ENCODE results near the gene EEA1.
"Not testable (repeated sequence)": the region's sequence is repeated elsewhere in the genome, so short reads cannot be mapped to it uniquely, and the experiment has no call there.

The EEA1 gene

DNA sequence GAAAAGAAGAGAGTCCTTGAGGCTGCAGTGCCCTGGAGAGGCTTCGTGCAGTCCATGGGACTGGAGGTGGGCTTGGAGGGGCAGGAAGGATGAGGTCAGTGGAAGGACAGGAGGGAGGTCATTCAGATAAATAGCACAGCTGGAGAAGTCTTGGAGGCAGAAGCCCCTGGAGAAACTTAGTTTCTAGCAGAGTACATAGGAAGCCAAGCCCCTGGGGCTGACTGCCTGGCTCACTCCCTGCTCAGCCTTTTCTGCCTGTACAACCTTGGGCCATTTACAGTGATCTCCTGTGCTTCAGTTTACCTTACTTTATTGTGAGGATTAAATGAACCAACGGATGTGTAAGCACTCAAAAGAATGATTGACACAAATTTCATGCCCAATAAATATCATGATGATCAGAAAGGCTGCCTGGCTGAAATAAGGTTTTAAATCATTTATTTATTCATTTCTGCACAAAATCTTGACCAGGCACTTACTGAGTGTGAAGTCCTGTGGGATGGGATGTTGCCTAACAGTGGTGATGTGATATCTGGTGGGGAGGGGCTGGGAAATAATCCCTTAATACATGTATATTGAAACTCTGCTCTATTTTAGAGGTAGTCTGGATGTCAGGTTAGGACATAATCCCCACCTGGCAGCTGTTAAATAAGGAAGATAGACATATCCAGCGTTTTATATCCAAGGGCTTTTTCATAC is 172.0 kb downstream of the EEA1 start:
- Histone ChIP-seq H3K9me3 (no peaks in the 10 kb centered on the region), H3K4me3 (ENCODE audit: low read depth, low read length) (no peak overlapping the region), H3K27me3 (no peaks in the 10 kb centered on the region; the same call in 1 of the 2 replicates), H3K36me3 (no peaks in the 10 kb centered on the region), H3K4me1 (no peaks in the 10 kb centered on the region)
- TF ChIP-seq CTCF (IDR thresholded peaks at IDR 0.05; ENCODE audit: low read depth, low read length): no peak
- DNase-seq: no peak

DNA sequence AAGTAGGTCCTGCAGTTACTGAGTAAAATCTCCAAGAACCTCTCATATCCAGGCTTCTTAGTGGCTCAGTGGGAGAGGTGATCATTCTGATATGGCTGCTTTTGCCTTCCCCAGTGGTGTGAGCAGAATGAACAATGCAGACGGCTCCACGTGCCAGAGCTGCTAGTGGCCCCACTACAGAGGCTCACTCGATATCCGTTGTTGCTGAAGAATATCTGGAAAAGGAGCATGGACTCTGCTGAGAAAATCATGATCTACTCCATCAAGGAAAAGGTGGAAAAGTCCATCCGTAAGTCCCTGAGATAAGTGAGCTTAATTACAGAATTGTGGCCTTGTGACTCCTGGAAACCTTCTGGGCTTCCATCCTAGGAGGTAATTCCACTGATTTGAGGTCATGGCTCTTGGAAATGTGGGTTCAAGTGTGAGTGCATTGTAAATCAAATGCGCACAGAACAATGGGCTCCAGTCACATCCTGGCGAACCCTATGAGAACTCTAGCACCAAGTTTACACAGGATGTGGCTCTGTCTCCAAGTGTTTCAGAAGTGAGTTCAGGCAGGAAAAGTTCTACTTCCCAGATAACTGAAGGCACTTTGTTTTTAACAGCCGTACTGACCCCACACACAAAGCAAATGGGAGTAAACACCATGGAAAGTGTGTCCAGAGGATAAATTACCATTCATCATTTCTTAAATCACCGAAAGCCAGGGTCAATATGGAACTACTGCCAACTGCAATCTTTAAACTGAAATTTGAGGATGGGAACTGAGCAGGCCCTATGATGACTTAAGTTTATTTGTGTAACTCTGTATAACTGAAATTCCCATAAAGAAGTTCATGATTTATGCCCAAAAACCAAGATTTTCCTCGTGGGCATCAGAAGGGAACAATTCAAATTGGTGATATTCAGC is 174.9 kb downstream of the EEA1 start:
- no peak for DNase-seq
- no peak for TF ChIP-seq CTCF (IDR thresholded peaks at IDR 0.05; ENCODE audit: low read depth, low read length)
- Histone ChIP-seq H3K4me1 (no peaks in the 10 kb centered on the region), H3K27me3 (no peaks in the 10 kb centered on the region; the same call in 1 of the 2 replicates), H3K9me3 (no peaks in the 10 kb centered on the region), H3K36me3 (no peaks in the 10 kb centered on the region), H3K4me3 (ENCODE audit: low read depth, low read length) (no peak overlapping the region)

DNA sequence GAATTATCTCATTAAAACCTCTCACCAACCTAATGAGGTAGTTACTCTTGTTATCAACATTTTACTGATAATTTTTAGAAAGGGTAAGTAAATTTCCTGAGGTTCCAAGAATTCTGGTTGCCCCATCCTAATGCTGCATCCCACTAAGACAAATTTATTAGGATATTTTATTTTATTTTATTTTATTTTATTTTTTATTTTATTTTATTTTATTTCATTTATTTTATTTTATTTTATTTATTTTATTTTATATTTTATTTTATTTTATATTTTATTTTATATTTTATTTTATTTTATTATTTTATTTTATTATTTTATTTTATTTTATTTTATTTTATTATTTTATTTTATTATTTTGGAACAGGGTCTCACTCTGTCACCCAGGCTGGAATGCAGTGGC is 179.4 kb downstream of the EEA1 start:
- not testable (repeated sequence) for H3K9me3 ChIP-seq; H3K4me1 ChIP-seq; H3K36me3 ChIP-seq; H3K27me3 ChIP-seq; H3K4me3 ChIP-seq (ENCODE audit: low read depth, low read length); DNase-seq

GRCh38 chr12:92747151-92747550 is 181.9 kb downstream of the EEA1 start:
- H3K4me1 ChIP-seq: no peaks in the 10 kb centered on the region
- no peaks in the 10 kb centered on the region for H3K36me3 ChIP-seq
- H3K9me3 ChIP-seq: no peaks in the 10 kb centered on the region
- H3K27me3 ChIP-seq: no peaks in the 10 kb centered on the region
- TF ChIP-seq CTCF (IDR thresholded peaks at IDR 0.05; ENCODE audit: low read depth, low read length): no peak
- DNase-seq: no peak
- no peak overlapping the region for H3K4me3 ChIP-seq (ENCODE audit: low read depth, low read length)

DNA sequence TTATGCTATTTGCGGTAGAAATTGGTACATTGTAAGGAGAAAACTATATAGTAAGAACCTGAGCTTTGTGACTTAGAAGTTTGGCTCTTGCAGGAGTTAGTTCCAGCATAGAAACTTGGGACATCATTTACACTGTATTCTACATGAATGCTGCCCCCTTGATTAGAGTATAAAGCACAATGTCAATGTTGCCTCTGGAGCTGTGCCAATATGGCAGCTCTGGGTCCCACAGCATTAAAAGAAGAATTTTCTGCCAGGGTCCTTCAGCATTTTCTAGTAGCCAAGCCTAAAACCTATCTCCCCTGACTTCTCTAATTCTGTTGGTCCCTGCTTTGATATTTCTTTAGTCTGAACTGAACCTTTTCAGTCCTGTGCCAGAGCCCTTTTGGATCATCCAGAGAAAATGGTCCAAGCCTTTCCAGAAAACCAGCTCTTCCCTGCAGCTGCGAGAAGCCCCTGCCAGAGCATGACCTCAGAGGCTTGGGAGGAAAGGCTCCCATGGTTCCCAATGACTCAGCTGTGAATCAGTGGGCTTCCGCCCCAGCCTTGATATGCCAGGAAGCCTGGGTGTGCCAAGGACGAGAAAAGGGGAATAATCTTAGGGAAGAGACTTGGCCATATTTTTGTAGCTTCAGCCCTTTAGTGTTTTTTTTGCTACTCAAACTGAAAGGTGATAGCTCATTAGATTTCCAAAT is 183.1 kb downstream of the EEA1 start:
- no peaks in the 10 kb centered on the region for H3K27me3 ChIP-seq
- no peaks in the 10 kb centered on the region for H3K4me1 ChIP-seq
- no peak for DNase-seq
- TF ChIP-seq CTCF (IDR thresholded peaks at IDR 0.05; ENCODE audit: low read depth, low read length): no peak
- no peak overlapping the region for H3K4me3 ChIP-seq (ENCODE audit: low read depth, low read length)
- H3K9me3 ChIP-seq: no peaks in the 10 kb centered on the region
- H3K36me3 ChIP-seq: no peaks in the 10 kb centered on the region

- no peak for TF ChIP-seq CTCF (IDR thresholded peaks at IDR 0.05; ENCODE audit: low read depth, low read length)
- Histone ChIP-seq H3K4me1 (no peaks in the 10 kb centered on the region), H3K36me3 (no peaks in the 10 kb centered on the region), H3K4me3 (ENCODE audit: low read depth, low read length) (no peak overlapping the region), H3K9me3 (no peaks in the 10 kb centered on the region), H3K27me3 (no peaks in the 10 kb centered on the region)
- no peak for DNase-seq
These were observed 186.1 kb downstream of the EEA1 start for GRCh38 chr12:92743026-92743425.
